Stomach (tissue), 4 donors: ENCODE data around the gene POU2AF3.

Source experiments
- EP300 ChIP-seq: sonication (generic); formaldehyde crosslinking; IDR thresholded peaks from one replicate; pipeline ENCODE4 v1.6.1; 2017; ENCODE audit warnings: antibody characterized with exemption
- POLR2A ChIP-seq, 4 donors: fragments of 450-650 bp; IDR thresholded peaks; one replicate each; pipeline ENCODE4 v1.6.1; 2016; ENCODE audit warnings: antibody characterized with exemption in 4 of 4, control low read depth in 2 of 4, mild to moderate bottlenecking in 1 of 4, moderate library complexity in 1 of 4

DNA sequence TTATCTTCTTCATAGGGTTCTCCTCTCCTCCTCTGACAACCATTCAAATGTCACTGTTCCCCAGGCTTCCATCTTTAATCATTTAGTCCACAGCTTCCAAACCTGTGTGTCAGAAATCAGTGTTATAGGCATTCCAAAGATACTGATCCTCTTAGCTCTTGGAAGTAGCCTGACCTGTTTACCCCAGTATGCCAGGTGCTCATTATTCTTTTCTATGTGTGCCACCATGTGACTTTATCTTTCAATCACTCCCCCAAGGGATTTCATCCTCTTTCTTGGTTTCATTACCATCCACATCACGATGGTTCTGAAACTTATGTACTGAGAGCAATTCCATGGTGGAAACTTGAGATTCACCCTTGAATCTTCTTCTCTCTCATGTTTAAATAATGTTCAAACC is 45.2 kb upstream of the POU2AF3 start:
- TF ChIP-seq POLR2A (IDR thresholded peaks at IDR 0.05) (no peak), EP300 (no peak)
